Kidney epithelial cell (primary cell): ENCODE data around the gene BBX. TPM values are rescaled to one million over a fixed set of nuclear protein-coding genes. Genes with fewer than 3 reads are reported as not detected.

ENCODE experiments used
- DNase-seq: peaks from one replicate; pipeline ENCODE4 v3.0.0-alpha.2; 2010; ENCODE audit warnings: low read depth
- H3K27me3 ChIP-seq: 2 replicates; pipeline ENCODE4 v1.6.0; 2011; ENCODE audit warnings: low read length; ENCODE audit not compliant: control insufficient read depth, insufficient read depth
- H3K36me3 ChIP-seq: 2 replicates; pipeline ENCODE4 v1.5.1; 2011; ENCODE audit warnings: low read length; ENCODE audit not compliant: control insufficient read depth, insufficient read depth
- H3K4me3 ChIP-seq: 2 replicates; pipeline ENCODE4 v1.5.1; 2011; ENCODE audit warnings: low read depth, mild to moderate bottlenecking, control low read depth, low read length
- CTCF ChIP-seq: IDR thresholded peaks from 2 replicates; pipeline ENCODE4 v1.5.1; 2011; ENCODE audit warnings: mild to moderate bottlenecking, moderate library complexity, low read length, control low read depth, inconsistent platforms; ENCODE audit not compliant: insufficient read depth, poor library complexity, severe bottlenecking
- total RNA-seq: library from RNA; depleted of rRNA; stranded (reverse); fragments of >200 nt; gene quantifications from 2 replicates; pipeline ENCODE4 v1.2.3, GENCODE V29; 2015

BBX gene
- total RNA-seq, 1 donor from 2014 or later, result 50.7 TPM

DNA sequence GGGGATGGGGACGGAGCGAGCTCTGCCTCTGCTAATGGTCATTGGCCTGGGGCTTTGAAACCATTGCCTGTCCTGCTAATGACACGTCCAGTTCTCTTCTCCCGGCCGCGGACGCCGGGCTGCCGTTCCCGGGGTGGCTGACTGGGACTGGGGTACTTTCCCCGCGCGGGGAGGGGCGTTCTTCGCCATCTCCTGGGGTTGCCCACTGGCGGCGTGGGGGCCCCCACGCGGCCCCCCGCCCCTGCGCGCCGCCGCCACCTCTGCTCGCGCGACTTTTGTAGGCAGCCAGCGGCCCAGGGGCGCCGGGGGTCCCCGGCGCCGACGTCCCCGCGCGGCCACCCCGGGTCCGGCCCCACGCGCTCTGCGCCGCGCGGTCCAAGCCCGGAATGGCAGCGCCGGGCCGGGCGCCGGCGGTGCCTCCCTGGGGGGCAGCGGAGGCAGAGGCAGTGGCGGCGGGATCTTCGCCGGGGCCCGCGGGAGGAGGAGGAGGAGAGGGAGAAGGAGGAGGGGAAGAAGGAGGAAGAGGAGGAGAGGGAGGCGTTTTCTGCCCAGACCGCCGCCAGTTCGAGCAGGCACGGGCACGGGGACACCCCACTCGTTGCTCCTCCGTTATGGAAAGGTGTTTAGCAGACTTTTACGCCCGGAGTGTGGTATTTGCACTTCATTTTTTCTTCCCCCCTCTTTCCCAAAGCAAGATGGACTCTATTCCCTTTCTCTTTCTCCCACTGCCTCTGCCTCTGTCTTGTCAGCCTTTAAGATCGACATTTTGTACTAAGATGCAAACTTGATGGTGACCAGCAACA, 2.3 kb downstream of the BBX start:
- no peak for TF ChIP-seq CTCF
- no peaks in the 10 kb centered on the region for H3K36me3 ChIP-seq
- no peaks in the 10 kb centered on the region for H3K27me3 ChIP-seq
- peak overlapping the region; percentile 74 for H3K4me3 ChIP-seq
- DNase-seq, result no peak

DNA sequence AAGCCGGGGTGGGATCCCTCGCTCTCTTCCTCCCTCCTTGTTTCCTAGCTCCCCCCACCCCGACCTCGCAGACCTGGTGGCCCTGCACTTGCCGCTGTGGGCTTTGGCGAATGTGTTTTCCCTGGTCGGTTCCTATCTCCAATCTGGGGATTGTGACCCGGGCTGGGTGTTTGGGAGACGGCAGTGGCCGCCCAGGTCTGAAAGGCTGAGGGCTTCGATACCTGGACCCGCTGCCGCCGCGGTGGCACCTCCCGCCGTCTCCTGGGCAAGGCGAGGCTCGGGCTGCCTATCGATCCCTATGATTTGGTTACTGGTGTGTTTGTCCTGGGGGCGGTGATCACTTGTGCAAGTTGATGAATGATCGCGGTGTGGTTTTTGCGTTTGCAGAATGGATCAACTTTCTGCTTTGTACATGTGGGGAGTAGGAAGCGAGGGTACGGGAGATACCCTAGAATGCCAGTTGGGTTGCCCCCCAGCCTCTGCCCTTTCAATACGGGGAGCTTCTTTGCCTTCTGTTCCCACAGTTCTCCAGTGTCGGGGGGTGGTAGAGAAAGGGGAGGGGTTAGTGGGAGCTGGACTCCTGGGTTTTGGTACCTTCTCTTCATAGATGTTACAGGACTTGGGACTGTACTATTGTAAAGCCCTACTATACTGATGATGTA, 3.0 kb downstream of the BBX start:
- H3K27me3 ChIP-seq, result no peaks in the 10 kb centered on the region
- no peak for TF ChIP-seq CTCF
- DNase-seq, result no peak
- no peaks in the 10 kb centered on the region for H3K36me3 ChIP-seq
- peak overlapping the region; percentile 74 for H3K4me3 ChIP-seq

- H3K4me3 ChIP-seq, result no peak overlapping the region
- no peaks in the 10 kb centered on the region for H3K27me3 ChIP-seq
- TF ChIP-seq CTCF, result no peak
- H3K36me3 ChIP-seq, result no peaks in the 10 kb centered on the region
- no peak for DNase-seq
Measured at GRCh38 chr3:107531917-107532469, 9.2 kb downstream of the BBX start.

DNA sequence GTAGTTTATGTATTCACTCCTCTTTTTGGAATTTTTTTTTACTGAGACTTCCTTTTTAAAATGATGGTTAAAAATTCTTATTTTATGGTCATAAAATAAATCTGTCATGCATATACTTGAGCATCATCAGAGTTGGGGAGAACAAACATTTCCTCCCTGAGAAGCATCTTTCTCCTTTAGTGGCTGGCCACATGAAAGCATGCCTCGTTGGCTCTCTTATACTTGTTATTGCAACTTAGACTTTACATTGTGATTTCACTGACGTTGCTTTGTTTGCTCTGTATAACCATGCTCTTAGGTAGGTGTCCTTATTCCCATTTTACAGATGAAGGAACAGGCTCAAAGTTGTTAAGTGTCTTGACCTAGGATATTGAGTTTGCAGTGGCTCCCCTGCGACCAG, 18.1 kb downstream of the BBX start:
- DNase-seq, result no peak
- TF ChIP-seq CTCF, result no peak
- Histone ChIP-seq H3K36me3 (no peaks in the 10 kb centered on the region), H3K27me3 (no peaks in the 10 kb centered on the region), H3K4me3 (no peak overlapping the region)

DNA sequence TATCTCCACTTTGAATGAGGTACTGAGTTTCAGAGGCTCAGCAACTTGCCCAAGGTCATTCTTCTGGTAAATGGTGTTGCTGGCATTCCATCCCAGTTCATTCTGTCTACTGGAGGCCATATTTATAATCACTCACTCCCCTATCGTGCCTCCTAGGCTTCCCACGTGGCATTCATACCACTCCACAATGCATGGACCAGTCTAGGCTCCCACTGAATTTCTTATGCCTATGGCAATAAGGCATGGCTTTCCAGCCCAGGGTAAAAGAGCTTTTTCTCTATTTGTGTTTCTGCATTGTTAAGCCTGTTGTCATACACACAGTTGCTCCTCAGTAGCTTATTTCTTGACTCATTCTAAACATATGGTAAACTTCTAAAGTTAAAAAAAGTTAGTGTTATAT, 19.9 kb downstream of the BBX start:
- H3K36me3 ChIP-seq, result no peaks in the 10 kb centered on the region
- no peak for DNase-seq
- TF ChIP-seq CTCF, result no peak
- no peak overlapping the region for H3K4me3 ChIP-seq
- no peaks in the 10 kb centered on the region for H3K27me3 ChIP-seq
